K562 treated with DMSO at 1 percent for 12 hours (cell line): Measurements from ENCODE around the gene CTTNBP2. TPM values are rescaled to one million over a fixed set of nuclear protein-coding genes. Genes with fewer than 3 reads are reported as not detected.

Source experiments
- total RNA-seq: library from RNA; unstranded; fragments of 300-600 nt; gene quantifications from 2 replicates; pipeline ENCODE4 v1.2.3, GENCODE V29; 2022; ENCODE audit not compliant: insufficient read depth

CTTNBP2 gene, protein sequence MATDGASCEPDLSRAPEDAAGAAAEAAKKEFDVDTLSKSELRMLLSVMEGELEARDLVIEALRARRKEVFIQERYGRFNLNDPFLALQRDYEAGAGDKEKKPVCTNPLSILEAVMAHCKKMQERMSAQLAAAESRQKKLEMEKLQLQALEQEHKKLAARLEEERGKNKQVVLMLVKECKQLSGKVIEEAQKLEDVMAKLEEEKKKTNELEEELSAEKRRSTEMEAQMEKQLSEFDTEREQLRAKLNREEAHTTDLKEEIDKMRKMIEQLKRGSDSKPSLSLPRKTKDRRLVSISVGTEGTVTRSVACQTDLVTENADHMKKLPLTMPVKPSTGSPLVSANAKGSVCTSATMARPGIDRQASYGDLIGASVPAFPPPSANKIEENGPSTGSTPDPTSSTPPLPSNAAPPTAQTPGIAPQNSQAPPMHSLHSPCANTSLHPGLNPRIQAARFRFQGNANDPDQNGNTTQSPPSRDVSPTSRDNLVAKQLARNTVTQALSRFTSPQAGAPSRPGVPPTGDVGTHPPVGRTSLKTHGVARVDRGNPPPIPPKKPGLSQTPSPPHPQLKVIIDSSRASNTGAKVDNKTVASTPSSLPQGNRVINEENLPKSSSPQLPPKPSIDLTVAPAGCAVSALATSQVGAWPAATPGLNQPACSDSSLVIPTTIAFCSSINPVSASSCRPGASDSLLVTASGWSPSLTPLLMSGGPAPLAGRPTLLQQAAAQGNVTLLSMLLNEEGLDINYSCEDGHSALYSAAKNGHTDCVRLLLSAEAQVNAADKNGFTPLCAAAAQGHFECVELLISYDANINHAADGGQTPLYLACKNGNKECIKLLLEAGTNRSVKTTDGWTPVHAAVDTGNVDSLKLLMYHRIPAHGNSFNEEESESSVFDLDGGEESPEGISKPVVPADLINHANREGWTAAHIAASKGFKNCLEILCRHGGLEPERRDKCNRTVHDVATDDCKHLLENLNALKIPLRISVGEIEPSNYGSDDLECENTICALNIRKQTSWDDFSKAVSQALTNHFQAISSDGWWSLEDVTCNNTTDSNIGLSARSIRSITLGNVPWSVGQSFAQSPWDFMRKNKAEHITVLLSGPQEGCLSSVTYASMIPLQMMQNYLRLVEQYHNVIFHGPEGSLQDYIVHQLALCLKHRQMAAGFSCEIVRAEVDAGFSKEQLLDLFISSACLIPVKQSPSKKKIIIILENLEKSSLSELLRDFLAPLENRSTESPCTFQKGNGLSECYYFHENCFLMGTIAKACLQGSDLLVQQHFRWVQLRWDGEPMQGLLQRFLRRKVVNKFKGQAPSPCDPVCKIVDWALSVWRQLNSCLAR (N-terminal part only)
- total RNA-seq = not detected in 2 replicates

DNA sequence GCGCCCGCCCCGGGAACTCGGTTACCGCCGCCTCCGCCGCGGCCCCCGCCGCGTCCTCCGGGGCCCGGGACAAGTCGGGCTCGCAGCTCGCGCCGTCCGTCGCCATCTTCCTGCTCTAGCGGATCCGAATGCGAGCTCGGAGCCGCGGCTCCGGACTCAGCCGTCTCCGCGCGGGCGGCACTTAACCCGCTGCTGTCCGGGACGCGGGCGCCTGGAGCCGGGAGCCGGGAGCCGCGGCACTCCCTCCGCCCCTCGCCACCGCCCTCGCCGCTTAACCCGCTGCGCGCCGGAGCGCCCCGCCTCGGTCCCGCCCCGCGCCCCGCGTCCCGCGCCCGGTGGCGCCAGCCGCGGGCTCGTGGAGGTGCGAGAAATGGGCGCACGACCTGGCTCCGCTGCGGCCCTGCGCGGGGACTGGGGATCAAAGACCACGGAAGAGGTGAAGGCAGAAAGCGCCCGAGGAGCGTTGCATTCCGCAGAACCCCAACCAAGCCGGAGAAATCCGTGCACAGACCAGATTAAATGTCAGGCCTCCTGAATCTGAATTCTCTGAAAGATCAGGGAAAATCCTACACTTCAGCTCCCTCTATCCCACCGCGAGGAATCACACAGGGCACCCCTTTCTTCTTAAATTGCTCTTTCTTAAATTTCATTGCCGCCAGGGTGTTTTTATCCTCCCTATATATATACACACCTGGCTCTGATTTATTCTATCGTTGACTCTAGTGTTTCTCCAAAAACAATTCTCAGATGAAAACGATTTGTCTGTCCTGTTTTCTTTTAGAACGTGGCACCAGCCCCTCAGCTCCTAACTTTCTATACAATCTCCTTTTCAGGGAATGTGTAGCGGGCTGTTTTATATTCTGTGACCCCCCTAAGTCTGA is at the start of gene CTTNBP2:
Gene CTTNBP2 (minus strand): TSS at position 132 of the 881 bp plus-strand sequence. CDS start 26 bp downstream, at position 106.

